ENCODE data around the gene TMEM131. TPM values are rescaled to one million over a fixed set of nuclear protein-coding genes. Genes with fewer than 3 reads are reported as not detected.

Gene TMEM131
- total and polyA plus RNA-seq, 3 donors from 2014 or later: 35.0 to 54.8 (median 49.6) TPM

- no peaks in the 10 kb centered on the region for H3K36me3 ChIP-seq (ENCODE audit: low read depth, missing control alignments)
- H3K27me3 ChIP-seq: no peaks in the 10 kb centered on the region
- WGBS, 2 donors: 83 to 86% methylated on average over 20 of the region's 20 CpGs
- no peak overlapping the region for H3K27ac ChIP-seq
- no peaks in the 10 kb centered on the region for H3K9me3 ChIP-seq
- TF ChIP-seq POLR2A (IDR thresholded peaks at IDR 0.05): no peak
- TF ChIP-seq, protein P1, sequence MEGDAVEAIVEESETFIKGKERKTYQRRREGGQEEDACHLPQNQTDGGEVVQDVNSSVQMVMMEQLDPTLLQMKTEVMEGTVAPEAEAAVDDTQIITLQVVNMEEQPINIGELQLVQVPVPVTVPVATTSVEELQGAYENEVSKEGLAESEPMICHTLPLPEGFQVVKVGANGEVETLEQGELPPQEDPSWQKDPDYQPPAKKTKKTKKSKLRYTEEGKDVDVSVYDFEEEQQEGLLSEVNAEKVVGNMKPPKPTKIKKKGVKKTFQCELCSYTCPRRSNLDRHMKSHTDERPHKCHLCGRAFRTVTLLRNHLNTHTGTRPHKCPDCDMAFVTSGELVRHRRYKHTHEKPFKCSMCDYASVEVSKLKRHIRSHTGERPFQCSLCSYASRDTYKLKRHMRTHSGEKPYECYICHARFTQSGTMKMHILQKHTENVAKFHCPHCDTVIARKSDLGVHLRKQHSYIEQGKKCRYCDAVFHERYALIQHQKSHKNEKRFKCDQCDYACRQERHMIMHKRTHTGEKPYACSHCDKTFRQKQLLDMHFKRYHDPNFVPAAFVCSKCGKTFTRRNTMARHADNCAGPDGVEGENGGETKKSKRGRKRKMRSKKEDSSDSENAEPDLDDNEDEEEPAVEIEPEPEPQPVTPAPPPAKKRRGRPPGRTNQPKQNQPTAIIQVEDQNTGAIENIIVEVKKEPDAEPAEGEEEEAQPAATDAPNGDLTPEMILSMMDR (IDR thresholded peaks at IDR 0.05): no peak
- intact Hi-C loops (cut with DNase I; ENCODE audit: low total_unique reads): no loop called here
- no peak overlapping the region for H3K4me3 ChIP-seq
- no peak for DNase-seq
- H3K4me1 ChIP-seq: no peaks in the 10 kb centered on the region
These were observed 259.0 kb downstream of the TMEM131 start for GRCh38 chr2:97736608-97737330.

GRCh38 chr2:97736185-97736584 lies 259.6 kb downstream of the TMEM131 start:
- H3K4me3 ChIP-seq: no peak overlapping the region
- no peak overlapping the region for H3K27ac ChIP-seq
- no peak for TF ChIP-seq POLR2A (IDR thresholded peaks at IDR 0.05)
- TF ChIP-seq, protein P1 (IDR thresholded peaks at IDR 0.05): no peak
- no peaks in the 10 kb centered on the region for H3K9me3 ChIP-seq
- intact Hi-C loops (cut with DNase I; ENCODE audit: low total_unique reads): no loop called here
- no peak for DNase-seq
- no peaks in the 10 kb centered on the region for H3K27me3 ChIP-seq
- no peaks in the 10 kb centered on the region for H3K36me3 ChIP-seq (ENCODE audit: low read depth, missing control alignments)
- WGBS, 2 donors: 75 to 79% methylated on average over 4 of the region's 4 CpGs
- no peaks in the 10 kb centered on the region for H3K4me1 ChIP-seq

- H3K4me3 ChIP-seq: no peak overlapping the region
- intact Hi-C loops (cut with DNase I; ENCODE audit: low total_unique reads): no loop called here
- H3K27ac ChIP-seq: no peak overlapping the region
- H3K9me3 ChIP-seq: no peaks in the 10 kb centered on the region
- no peaks in the 10 kb centered on the region for H3K4me1 ChIP-seq
- 73 to 83% methylated on average over 9 to 28 of the region's 29 CpGs for WGBS, 2 donors
- H3K27me3 ChIP-seq: no peaks in the 10 kb centered on the region
- TF ChIP-seq, protein P1 (IDR thresholded peaks at IDR 0.05): no peak
- H3K36me3 ChIP-seq (ENCODE audit: low read depth, missing control alignments): no peaks in the 10 kb centered on the region
- no peak for DNase-seq
These were observed 260.6 kb downstream of the TMEM131 start for GRCh38 chr2:97735161-97735561.

- 67 to 77% methylated on average over 7 to 44 of the region's 44 CpGs for WGBS, 2 donors
- Histone ChIP-seq H3K4me3 (peak overlapping the region in 1 of 2 donors; percentile 9), H3K4me1 (no peaks in the 10 kb centered on the region), H3K27me3 (no peaks in the 10 kb centered on the region), H3K36me3 (ENCODE audit: low read depth, missing control alignments) (no peaks in the 10 kb centered on the region), H3K27ac (no peak overlapping the region), H3K9me3 (no peaks in the 10 kb centered on the region)
- TF ChIP-seq, protein P1 (IDR thresholded peaks at IDR 0.05): no peak
- TF ChIP-seq POLR2A (IDR thresholded peaks at IDR 0.05): no peak
- intact Hi-C loops (cut with DNase I; ENCODE audit: low total_unique reads): no loop called here
- DNase-seq: no peak
These were observed 261.4 kb downstream of the TMEM131 start for GRCh38 chr2:97734061-97735051.

Measured in testis (tissue), 3 donors.